GM18861 (cell line): ENCODE results near the gene INS.

Experiments
- ATAC-seq: cut with Tn5 transposase; IDR thresholded peaks from one replicate; pipeline ENCODE4 v1.9.1; 2021; ENCODE audit not compliant: unreplicated experiment

The INS gene

GRCh38 chr11:2149864-2150847 is 10.9 kb downstream of the INS start:
- no peak for ATAC-seq

GRCh38 chr11:2149460-2149859 is 11.5 kb downstream of the INS start:
- no peak for ATAC-seq

- no peak for ATAC-seq
Measured at GRCh38 chr11:2148595-2148994, 12.4 kb downstream of the INS start.

- ATAC-seq, result no peak
Measured at GRCh38 chr11:2147391-2147790, 13.6 kb downstream of the INS start.

DNA sequence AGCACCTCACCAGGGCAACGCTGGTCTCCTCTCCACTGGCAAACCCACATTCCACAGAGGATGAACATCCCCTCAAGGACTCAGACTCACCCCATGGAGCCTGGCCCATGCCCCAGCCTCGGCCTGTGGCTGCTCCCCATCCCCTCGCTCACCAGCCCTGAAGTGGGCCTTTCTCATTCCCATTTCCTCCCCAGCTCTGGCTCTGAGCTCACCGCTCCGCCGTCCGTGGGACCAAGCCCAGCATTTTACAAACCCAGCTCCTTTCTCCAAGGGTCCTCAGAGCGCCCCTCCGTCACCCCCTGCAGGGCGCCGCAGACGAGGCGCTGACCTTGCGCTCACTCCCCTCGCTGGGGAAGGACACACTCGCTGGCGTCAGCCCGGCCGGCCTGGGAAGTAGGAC is 15.0 kb downstream of the INS start:
- ATAC-seq, result no peak

DNA sequence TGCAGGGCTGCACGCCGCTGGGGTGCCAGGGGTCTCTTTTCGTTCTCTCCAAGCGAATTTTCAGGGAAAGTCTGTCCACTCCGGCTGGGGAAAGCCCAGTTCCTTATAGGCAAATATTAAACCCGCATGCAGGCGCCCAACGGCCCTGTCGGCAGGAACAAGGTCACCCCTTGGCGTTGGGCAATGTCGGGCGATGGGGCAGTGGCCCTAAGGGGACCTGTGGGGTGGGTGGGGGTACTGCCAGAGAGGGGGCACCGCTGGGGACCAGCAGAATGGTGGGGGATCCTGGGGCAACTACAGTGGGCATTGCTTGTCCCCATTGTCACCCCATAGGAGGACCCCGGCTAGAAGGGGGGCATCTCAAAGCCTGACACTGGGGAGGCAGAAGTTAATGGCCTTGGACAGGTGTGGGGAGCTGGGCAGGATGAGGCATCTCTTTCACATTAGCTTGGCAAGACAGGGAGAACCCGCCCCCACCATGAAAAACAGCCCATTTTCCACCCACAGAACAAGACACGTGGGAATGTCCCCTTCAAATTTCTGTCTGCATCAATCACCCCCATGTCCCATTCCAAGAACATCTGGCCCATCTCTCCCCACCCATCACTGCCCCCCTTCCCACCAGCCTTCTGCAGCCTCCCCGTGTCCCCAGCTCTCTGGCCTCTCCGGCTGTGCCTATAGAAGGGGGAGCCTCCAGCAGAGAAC is 16.3 kb downstream of the INS start:
- no peak for ATAC-seq

- no peak for ATAC-seq
Measured at GRCh38 chr11:2143799-2144543, 17.0 kb downstream of the INS start.

DNA sequence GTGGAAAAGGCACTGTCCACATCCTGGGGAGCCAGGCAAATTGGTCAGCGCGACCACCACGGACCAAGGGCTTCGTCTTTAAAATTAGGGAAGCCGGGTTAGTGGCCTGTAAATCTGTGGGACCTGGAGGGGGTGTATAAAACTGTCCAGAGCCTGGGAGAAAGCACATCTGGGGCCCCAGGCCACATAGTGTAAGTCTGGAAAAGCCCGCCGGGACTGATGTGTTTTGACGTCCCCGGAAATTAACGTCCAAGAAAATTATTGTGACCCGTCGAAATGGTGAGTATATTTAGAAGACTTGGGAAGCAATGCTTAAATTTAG is 17.6 kb downstream of the INS start:
- no peak for ATAC-seq

GRCh38 chr11:2142762-2143202 is 18.2 kb downstream of the INS start:
- no peak for ATAC-seq

DNA sequence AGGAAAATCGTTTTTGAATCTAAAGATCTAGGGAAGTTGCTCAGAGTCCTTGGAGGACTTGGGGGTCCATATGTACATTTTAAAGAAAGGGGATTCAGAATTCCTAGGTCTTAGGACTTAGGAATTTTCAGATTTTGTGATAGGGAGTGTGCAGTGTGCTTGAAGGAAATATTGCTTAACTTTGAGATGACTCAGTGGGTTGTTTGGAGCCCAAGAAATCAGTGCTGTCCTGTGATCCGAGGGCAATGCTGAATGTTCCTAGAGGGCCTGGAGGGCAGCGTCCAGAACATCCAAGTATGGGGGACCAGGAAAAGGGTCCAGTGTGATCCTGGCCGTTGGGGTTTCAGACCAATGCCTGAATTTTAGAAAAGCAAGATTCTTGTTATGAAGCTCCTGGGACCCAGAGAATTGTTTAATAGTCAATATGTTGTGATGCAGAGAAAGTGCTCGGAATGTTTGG is 18.7 kb downstream of the INS start:
- no peak for ATAC-seq

DNA sequence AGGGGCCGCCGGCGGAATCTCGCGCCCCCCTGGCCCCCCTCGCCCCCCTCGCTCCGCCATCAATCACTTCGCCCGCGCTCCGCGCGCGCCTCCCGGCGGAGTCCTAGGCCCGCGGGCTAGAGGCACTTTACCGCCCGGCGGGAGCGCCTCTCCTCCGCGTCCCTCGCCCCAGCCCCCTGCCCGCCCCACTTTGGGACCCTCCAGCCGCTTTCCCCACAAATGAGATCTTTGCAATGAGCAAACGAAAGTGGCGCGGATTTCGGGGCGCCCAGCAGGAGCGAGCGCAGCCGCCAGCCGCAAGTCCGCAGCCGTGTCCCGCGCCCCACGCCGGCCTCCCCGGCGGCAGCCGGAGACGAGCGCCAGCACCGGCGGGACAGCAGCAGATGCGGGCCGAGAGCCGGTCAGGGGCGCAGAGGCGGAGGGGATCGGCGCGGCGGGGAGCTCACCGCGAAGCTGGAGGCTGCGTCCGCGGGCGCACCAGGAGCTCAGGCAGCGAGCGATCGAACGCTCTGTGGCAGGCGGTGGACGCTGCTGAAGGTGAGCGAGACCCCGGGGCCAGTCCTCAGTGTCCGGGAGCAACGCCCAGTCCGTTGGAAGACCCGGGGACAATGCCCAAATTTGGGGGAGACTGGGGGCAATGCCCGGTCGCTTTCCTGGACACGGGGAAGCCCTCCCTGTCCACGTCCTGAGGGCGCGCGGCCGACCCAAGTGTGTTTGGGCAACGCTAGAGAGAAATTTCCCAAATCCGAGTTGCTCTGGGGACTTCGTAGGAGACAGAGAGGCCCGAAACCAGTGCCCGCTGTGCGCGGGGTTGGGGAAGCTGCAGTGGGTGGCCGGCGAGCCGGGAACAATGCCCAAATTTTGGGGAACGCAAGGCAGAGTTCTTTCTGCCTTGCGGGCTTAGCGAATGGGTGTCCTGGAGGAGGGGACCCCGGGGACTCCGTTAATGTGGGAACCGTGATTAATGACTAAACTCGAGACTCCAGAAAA is 20.3 kb downstream of the INS start:
- no peak for ATAC-seq

DNA sequence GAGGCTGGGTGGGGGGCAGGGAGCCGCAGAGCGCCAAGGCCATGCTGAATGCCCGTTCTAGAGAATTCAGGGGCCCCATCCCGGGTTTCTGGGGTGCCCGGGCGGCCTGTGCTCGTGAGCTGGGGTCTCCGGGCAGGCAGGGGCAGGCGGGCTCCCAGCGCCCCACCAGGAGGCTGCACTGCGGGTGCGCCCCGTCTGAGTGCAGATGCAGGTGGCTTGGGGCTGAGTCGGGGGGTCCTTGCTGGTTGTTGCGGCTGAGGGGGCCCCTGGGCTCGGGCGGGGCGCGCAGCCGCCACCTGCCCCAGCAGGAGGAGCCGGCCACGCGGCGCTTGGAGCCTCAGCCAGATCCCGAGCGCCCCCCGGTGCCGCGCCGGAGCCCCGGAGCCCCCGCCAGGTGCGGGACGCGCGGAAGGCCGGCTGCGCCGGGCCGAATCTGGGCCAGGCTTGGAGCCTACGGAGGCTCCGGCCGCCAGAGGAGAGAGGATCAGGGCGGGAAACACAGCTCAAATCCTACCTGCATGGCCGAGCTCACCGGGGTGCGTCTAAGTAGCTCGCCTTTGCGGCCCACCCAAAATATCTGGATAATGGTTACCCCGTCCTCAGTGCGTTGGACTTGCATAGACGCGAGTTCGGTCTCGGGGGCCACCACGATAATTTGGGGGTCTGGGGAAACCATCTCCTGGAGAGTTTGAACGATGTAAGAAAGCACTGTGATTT is 21.2 kb downstream of the INS start:
- ATAC-seq, result no peak

DNA sequence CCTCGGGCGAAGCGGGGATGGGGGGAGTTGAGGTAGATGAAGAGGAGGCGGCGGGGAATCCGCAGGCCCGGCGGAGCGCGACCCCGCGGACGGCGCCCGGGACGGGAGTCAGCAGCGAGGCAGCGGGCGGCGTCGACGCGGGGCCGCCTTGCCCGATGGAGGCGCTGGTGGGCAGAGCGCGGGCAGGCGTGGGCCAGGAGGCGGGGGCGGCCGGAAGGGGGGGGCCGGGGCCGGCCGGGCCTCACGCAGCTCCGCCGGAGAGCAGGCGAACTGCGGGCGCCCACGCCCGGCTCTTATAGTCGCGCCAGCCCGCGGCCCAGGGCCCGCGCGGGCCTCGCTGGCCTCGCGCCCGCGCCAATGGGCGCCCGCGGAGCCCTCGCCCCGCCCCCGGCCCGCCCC is 21.9 kb downstream of the INS start, which contains the start of gene IGF2:
TSS of gene IGF2 (minus strand) at position 267 of the 399 bp plus-strand sequence. CDS start 3,866 bp downstream, outside the sequence.
- ATAC-seq, result no peak

DNA sequence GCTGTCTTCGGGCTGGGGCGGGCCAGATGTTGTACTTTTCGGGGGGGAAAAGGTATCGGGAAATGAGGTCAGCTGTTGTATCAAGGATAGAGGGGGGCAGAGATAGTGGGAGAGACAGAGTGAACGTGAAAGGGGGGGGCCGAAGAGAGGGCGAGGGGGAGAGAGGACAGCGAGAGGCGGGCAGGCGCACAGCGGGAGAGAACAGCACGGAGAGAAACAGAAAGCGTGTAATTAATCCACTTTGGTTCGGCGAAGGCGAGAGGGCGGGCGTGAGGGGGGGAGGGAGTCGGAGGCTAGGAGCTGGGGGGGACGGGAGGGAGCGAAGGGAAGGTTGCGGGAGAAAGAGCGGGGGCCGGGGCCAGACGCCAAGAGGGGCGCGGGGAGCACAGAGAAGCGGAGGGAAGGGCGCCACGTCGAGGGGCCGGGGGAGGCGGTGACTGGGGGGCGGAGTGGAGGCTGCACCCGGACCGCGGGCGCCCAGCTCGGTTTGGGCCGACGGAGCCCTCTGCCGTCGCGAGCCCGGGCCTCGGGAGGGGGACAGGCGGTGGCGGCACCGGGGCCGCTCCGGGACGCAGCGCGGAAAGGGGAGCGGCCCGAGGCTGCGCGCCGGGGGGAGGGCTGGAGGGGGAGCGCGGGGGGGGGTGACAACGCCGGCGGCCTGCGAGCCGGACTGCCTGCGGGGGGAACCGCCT is 22.4 kb downstream of the INS start:
- no peak for ATAC-seq

GRCh38 chr11:2138068-2138430 is 23.0 kb downstream of the INS start:
- ATAC-seq, result no peak

- no peak for ATAC-seq
Measured at GRCh38 chr11:2137202-2138067, 23.6 kb downstream of the INS start.

DNA sequence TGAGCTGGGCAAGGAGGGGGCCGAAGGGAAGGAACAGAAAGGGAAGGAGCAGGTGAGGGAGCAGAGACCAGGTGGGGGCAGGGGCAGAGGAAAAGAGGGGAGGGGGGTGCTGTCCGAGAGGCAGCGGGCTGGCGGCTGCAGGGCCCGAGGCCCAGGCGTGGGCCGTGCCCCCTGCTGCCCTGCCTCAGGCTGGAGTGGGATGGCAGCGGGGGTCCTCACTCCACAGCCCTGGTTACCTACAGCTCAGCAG is 24.1 kb downstream of the INS start:
- ATAC-seq, result no peak

GRCh38 chr11:2136209-2136951 is 24.6 kb downstream of the INS start:
- ATAC-seq, result no peak
